H9 (cell line): Measurements from ENCODE around the gene NBEAL2. TPM values are rescaled to one million over a fixed set of nuclear protein-coding genes. Genes with fewer than 3 reads are reported as not detected.
A peak's percentile ranks its signal among the peaks of the same experiment; 100 is the strongest.

ENCODE experiments used
- DNase-seq: peaks from one replicate; pipeline ENCODE4 v3.0.0-alpha.2; 2017
- H2AFZ ChIP-seq: one replicate; pipeline ENCODE4 v1.6.1; 2013; ENCODE audit warnings: mild to moderate bottlenecking, low read length, control low read depth, moderate library complexity
- H2AK5ac ChIP-seq: 2 replicates; pipeline ENCODE4 v1.6.1; 2013; ENCODE audit warnings: low read length, control low read depth, mixed read lengths; ENCODE audit not compliant: insufficient read length
- H2BK120ac ChIP-seq: one replicate; pipeline ENCODE4 v1.6.1; 2013; ENCODE audit warnings: low read depth, mild to moderate bottlenecking, low read length, control low read depth, inconsistent platforms; ENCODE audit not compliant: poor library complexity, severe bottlenecking
- H2BK12ac ChIP-seq: 2 replicates; pipeline ENCODE4 v1.6.1; 2013; ENCODE audit warnings: low read length, control low read depth, mixed read lengths, low read depth; ENCODE audit not compliant: insufficient read length
- H2BK15ac ChIP-seq: 2 replicates; pipeline ENCODE4 v1.6.1; 2013; ENCODE audit warnings: low read depth, low read length, control low read depth
- H2BK20ac ChIP-seq: one replicate; pipeline ENCODE4 v1.6.1; 2013; ENCODE audit warnings: low read depth, mild to moderate bottlenecking, low read length, control low read depth, inconsistent platforms; ENCODE audit not compliant: poor library complexity, severe bottlenecking
- H2BK5ac ChIP-seq: 2 replicates; pipeline ENCODE4 v1.6.1; 2013; ENCODE audit warnings: low read length, control low read depth, mixed read lengths; ENCODE audit not compliant: insufficient read length
- H3K14ac ChIP-seq: 2 replicates; pipeline ENCODE4 v1.6.1; 2013; ENCODE audit warnings: low read length, control low read depth; ENCODE audit not compliant: insufficient read depth
- H3K18ac ChIP-seq: 2 replicates; pipeline ENCODE4 v1.6.1; 2013; ENCODE audit warnings: low read depth, mild to moderate bottlenecking, mixed read lengths, low read length, control low read depth; ENCODE audit not compliant: insufficient read length
- H3K23ac ChIP-seq: 2 replicates; pipeline ENCODE4 v1.6.1; 2013; ENCODE audit warnings: low read length, control low read depth, mixed read lengths, low read depth; ENCODE audit not compliant: insufficient read length
- H3K23me2 ChIP-seq: 2 replicates; pipeline ENCODE4 v1.6.1; 2013; ENCODE audit warnings: low read depth, mild to moderate bottlenecking, mixed read lengths, low read length, control low read depth; ENCODE audit not compliant: insufficient read length, poor library complexity, severe bottlenecking
- H3K27ac ChIP-seq: 2 replicates; pipeline ENCODE4 v1.5.1; 2013; ENCODE audit warnings: low read length, control low read depth, mixed read lengths, low read depth; ENCODE audit not compliant: insufficient read length
- H3K27me3 ChIP-seq: 2 replicates; pipeline ENCODE4 v1.6.1; 2013; ENCODE audit warnings: low read length, control low read depth, inconsistent platforms; ENCODE audit not compliant: insufficient read depth
- H3K4ac ChIP-seq: 2 replicates; pipeline ENCODE4 v1.6.1; 2013; ENCODE audit warnings: low read depth, mild to moderate bottlenecking, control low read depth, inconsistent platforms, low read length, moderate library complexity
- H3K4me1 ChIP-seq: 2 replicates; pipeline ENCODE4 v1.6.1; 2013; ENCODE audit warnings: low read length, control low read depth, inconsistent platforms; ENCODE audit not compliant: insufficient read depth
- H3K4me2 ChIP-seq: 2 replicates; pipeline ENCODE4 v1.6.1; 2013; ENCODE audit warnings: low read length, control low read depth, mixed read lengths; ENCODE audit not compliant: insufficient read length, insufficient read depth
- H3K56ac ChIP-seq: 2 replicates; pipeline ENCODE4 v1.6.1; 2013; ENCODE audit warnings: low read depth, mild to moderate bottlenecking, mixed read lengths, low read length, control low read depth; ENCODE audit not compliant: insufficient read length
- H3K79me1 ChIP-seq: 2 replicates; pipeline ENCODE4 v1.6.1; 2013; ENCODE audit warnings: low read depth, mild to moderate bottlenecking, moderate library complexity, low read length, control low read depth, inconsistent platforms; ENCODE audit not compliant: insufficient read depth, poor library complexity, severe bottlenecking
- H3K79me2 ChIP-seq: 2 replicates; pipeline ENCODE4 v1.6.1; 2013; ENCODE audit warnings: low read length, control low read depth, inconsistent platforms; ENCODE audit not compliant: insufficient read depth
- H3K9ac ChIP-seq: 2 replicates; pipeline ENCODE4 v1.6.1; 2013; ENCODE audit warnings: low read length, control low read depth, mixed read lengths; ENCODE audit not compliant: insufficient read length; ENCODE audit errors: extremely low read depth
- H3K9me3 ChIP-seq: one replicate; pipeline ENCODE4 v1.6.1; 2013; ENCODE audit warnings: low read depth, low read length, inconsistent platforms; ENCODE audit not compliant: control insufficient read depth
- H3T11ph ChIP-seq: one replicate; pipeline ENCODE4 v1.6.1; 2013; ENCODE audit warnings: mild to moderate bottlenecking, low read length, control low read depth, inconsistent platforms
- H4K20me1 ChIP-seq: one replicate; pipeline ENCODE4 v1.6.1; 2013; ENCODE audit not compliant: control insufficient read depth, insufficient read length, insufficient read depth
- H4K5ac ChIP-seq: 2 replicates; pipeline ENCODE4 v1.6.1; 2013; ENCODE audit warnings: low read depth, mild to moderate bottlenecking, mixed read lengths, low read length, control low read depth; ENCODE audit not compliant: insufficient read length
- H4K8ac ChIP-seq: replicated peaks from 2 replicates; pipeline ENCODE4 v1.6.1; 2013; ENCODE audit warnings: low read length, control low read depth, mixed read lengths, low read depth; ENCODE audit not compliant: insufficient read length
- H4K91ac ChIP-seq: 2 replicates; pipeline ENCODE4 v1.6.1; 2013; ENCODE audit warnings: low read depth, mild to moderate bottlenecking, moderate library complexity, mixed read lengths, low read length, control low read depth; ENCODE audit not compliant: insufficient read length
- H3K27ac Mint-ChIP-seq, 3 experiments: 2 replicates in 2 of 3; 3 replicates in 1 of 3; pipeline ENCODE4 v1.8.0; 2020 to 2021; ENCODE audit warnings: mixed read lengths in 3 of 3, mild to moderate bottlenecking in 1 of 3, moderate library complexity in 1 of 3
- H3K27me3 Mint-ChIP-seq: 2 replicates; pipeline ENCODE4 v1.8.0; 2021; ENCODE audit warnings: low read depth, mild to moderate bottlenecking, moderate library complexity, mixed read lengths
- H3K36me3 Mint-ChIP-seq, 3 experiments: 2 replicates in 2 of 3; 3 replicates in 1 of 3; pipeline ENCODE4 v1.8.0; 2020 to 2021; ENCODE audit warnings: low read depth in 3 of 3, mixed read lengths in 3 of 3; ENCODE audit not compliant: insufficient read depth in 1 of 3
- H3K4me1 Mint-ChIP-seq, 2 experiments: 2 replicates each; pipeline ENCODE4 v1.8.0; 2020; ENCODE audit warnings: mixed read lengths in 2 of 2
- H3K4me3 Mint-ChIP-seq, 2 experiments: 2 replicates in 1 of 2; 3 replicates in 1 of 2; pipeline ENCODE4 v1.8.0; 2020 to 2021; ENCODE audit warnings: mild to moderate bottlenecking in 2 of 2, mixed read lengths in 2 of 2, moderate library complexity in 1 of 2
- H3K9me3 Mint-ChIP-seq, 2 experiments: 2 replicates in 1 of 2; 3 replicates in 1 of 2; pipeline ENCODE4 v1.8.0; 2020; ENCODE audit warnings: mild to moderate bottlenecking in 2 of 2, mixed read lengths in 2 of 2, moderate library complexity in 1 of 2
- CTCF ChIP-seq: fragments of 200-600 bp; sonication (generic); conservative IDR thresholded peaks from 3 replicates; pipeline ENCODE4 v1.8.0; 2021; ENCODE audit warnings: antibody characterized with exemption, mild to moderate bottlenecking
- WGBS: extraction: QIAGEN DNeasy Blood & Tissue Kit; methylation state at CpG from one replicate; pipeline ENCODE4 v1.1.7; 2013; ENCODE audit warnings: missing lambda C conversion rate, low lambda C conversion rate, mixed read lengths; ENCODE audit not compliant: insufficient read length; ENCODE audit errors: extremely low coverage; 5-methylcytosine and 5-hydroxymethylcytosine counted together
- total RNA-seq: library from RNA; stranded (reverse); gene quantifications from 2 replicates; pipeline ENCODE4 v1.2.1, GENCODE V29; 2021

Gene NBEAL2
- total RNA-seq, 1 experiment from 2014 or later, result 52.1 TPM

DNA sequence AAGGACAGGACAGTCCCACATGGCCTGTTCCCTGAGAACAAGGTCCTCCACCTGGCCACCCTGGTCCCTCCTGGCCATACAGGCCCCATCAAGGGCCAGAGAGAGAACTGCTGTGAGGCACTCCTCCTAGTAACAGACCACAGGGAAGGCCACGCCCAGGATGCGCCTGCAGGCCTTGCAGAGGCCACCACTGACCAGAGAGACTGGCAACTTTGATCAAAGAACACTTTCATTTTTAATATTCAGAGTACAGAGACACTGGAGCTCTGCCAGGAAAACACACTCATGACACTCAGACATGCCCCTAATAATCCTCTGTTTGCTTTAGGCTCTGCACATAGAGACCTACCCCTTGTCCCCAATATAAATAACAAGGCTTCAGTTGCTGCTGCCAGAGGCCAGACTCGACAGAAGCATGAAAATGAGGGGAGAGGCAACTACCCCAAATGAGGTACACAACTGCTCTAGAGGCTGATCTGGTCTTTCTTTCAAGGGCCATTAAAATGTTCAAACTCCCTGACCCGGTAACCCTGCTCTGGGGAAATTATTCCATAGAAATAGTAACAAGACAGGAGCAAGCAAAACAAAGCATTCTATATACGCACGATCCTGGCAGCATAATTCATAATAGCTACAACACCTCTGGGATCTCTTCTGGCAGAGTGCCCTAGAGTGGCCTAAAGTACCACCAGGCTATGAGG is 47.7 kb upstream of the NBEAL2 start:
- Histone ChIP-seq H2BK20ac (no peak overlapping the region), H2BK120ac (no peak overlapping the region), H2AFZ (no peak overlapping the region), H2AK5ac (no peak overlapping the region), H3K23ac (no peak overlapping the region), H3K4me2 (no peak overlapping the region), H3K79me2 (peaks cover 6% of the 10 kb centered on the region; the same call in 1 of the 2 replicates), H3K27ac (no peak overlapping the region), H3K4ac (no peak overlapping the region), H3K56ac (no peak overlapping the region), H3K18ac (no peak overlapping the region), H3K9ac (no peak overlapping the region), H3K23me2 (no peaks in the 10 kb centered on the region), H3T11ph (no peak overlapping the region), H2BK15ac (no peak overlapping the region), H3K14ac (no peak overlapping the region), H3K79me1 (peaks cover 4% of the 10 kb centered on the region), H4K8ac (no peak overlapping the region), H3K27me3 (no peaks in the 10 kb centered on the region), H3K4me1 (peaks cover 8% of the 10 kb centered on the region; the same call in 1 of the 2 replicates), H3K9me3 (no peaks in the 10 kb centered on the region), H2BK12ac (no peak overlapping the region), H4K91ac (no peak overlapping the region), H4K5ac (no peak overlapping the region), H4K20me1 (no peaks in the 10 kb centered on the region), H2BK5ac (no peak overlapping the region)
- DNase-seq, result no peak
- no peak overlapping the region; a peak in 1 of 5 replicates for H3K4me3 Mint-ChIP-seq
- peak overlapping the region; percentile 25 to 41 (median 27); a peak in 2 of 7 replicates for H3K27ac Mint-ChIP-seq
- no peaks in the 10 kb centered on the region for H3K9me3 Mint-ChIP-seq
- no peaks in the 10 kb centered on the region for H3K27me3 Mint-ChIP-seq
- H3K4me1 Mint-ChIP-seq, result peaks cover 40 to 42% of the 10 kb centered on the region in 2 experiments
- TF ChIP-seq CTCF, result no peak
- H3K36me3 Mint-ChIP-seq, result peaks cover 7 to 28% (median 20%) of the 10 kb centered on the region in 3 experiments; a peak in 6 of 7 replicates
- no CpG with 5 or more reads among the region's 6 CpGs for WGBS
